Fibroblast of skin of left biceps (primary cell): ENCODE measurements around the gene G3BP2.

Source experiments
- DNase-seq, 2 experiments: peaks; one replicate each; pipeline ENCODE4 v3.0.0-alpha.2; 2013; ENCODE audit warnings: low read depth in 2 of 2

G3BP2 gene

GRCh38 chr4:75637827-75638226, 35.4 kb downstream of the G3BP2 start:
- DNase-seq: no peak

DNA sequence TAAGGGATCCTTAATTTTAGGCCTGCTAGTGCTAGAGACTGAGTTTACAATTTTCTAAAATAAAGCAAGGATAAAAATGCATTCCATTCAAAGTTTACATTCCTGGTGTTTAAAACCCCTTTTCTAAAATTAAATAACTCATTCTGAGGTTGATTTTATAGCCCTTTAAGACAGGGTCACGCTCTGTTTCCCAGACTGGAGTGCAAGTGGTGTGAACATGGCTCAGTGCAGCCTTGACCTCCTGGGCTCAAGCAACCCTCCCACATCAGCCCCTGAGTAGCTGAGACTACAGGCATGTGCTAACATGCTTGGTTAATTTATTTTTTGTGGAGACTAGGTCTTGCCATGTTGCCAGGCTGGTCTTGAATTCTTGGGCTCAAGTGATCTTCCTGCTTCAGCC, 36.0 kb downstream of the G3BP2 start:
- peak in 1 of 2 experiments; percentile 9 for DNase-seq

DNA sequence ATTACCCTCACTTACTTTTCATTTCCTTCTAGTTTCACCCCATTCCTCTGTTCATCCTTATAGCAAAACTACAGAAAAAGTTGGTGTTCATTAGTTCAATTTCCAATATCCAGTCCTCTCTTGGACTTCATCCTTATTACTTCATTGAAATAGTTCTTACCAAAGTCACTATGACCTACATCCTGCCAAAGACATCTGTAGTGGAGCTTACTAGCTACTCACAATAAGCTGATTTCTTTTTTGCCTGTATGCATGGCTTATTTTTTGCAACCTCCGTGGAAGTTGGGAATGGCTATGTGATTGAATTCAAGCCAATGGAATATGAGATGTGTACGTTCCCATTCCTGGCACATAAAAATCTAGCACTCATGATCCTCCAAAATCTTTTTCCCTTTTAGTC, 38.3 kb downstream of the G3BP2 start:
- no peak for DNase-seq

DNA sequence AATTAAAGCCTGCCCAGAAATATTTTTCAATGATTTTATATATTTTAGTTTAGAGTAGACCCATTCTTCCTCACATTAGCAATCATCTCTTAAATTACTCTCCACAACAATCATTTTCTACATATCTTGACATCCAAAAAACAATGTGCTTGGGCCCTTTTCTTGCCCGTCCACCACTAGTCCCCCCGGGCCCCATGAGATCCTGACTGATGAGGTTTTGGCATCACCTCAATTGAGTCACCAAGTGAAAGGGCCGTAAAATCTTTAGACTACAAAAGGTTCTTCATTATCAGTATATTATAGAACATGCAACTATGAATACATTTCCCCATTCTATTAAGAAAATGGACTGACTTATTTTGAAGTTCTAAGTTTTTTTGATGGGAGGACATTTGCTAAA, 38.9 kb downstream of the G3BP2 start:
- DNase-seq: no peak

GRCh38 chr4:75633846-75634245, 39.4 kb downstream of the G3BP2 start:
- DNase-seq: peak; percentile 10 to 20

DNA sequence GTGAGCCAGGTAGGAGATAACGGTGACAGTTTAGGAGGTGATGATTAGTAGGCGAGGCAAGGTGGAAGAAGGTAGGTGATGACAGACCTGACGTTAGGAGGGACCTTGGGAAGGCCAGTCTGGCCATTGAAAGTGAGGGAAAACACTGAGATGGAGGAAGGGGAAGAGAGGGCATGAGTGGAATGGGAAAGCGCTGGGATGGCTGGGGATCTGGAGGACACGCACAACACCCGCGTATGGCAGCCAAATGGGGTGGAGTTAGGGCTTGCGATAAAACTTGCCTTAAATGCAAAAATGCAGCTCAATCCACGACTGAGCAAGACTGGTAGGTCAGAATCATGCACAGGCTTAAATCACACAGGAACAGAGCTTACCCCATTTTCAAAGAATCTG, 42.3 kb downstream of the G3BP2 start:
- DNase-seq: no peak

DNA sequence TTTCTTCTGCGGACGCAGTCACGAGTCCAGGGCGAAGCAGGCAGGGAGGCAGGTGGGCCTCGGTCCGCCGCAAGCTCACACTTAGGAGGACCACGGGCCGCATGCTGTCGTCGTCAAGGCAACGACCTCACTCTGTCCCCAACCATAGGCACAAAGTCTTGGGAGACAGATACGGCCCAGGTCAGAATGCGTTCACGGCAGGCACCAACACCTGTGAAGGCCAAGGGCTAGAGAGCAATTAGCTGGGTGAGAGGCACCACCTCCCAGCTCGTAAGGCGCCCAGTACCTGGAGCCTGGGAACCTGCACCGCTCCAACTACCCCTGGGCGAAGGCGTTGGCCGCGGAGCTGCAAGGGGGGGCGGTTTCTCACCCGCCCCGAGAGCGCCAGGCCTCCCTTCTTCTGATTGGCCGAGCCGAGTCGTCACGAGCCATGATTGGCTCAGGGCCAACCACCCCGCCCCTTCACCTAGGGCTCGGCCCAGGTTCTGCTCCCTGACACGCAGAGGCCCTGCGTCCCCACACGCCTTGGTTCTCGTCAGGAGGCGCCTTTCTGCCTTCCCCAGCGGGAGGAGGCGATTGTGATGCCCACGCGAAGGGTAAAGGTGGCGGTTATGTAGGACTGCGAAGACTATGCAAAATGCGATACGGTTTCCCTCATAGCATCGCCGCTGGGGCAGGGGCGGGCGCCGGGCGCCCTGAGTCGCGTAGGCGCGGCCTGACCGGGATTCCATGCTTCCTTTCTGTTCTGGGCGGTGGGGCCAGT, 42.9 kb downstream of the G3BP2 start, which contains the start of gene CDKL2:
CDKL2 (minus strand) TSS at position 355 of the 763 bp plus-strand sequence. CDS start 4,540 bp downstream, outside the sequence.
- peak; percentile 17 to 19 for DNase-seq

GRCh38 chr4:75629239-75629638, 44.0 kb downstream of the G3BP2 start:
- DNase-seq: no peak

GRCh38 chr4:75623026-75623425, 50.2 kb downstream of the G3BP2 start:
- DNase-seq: no peak

DNA sequence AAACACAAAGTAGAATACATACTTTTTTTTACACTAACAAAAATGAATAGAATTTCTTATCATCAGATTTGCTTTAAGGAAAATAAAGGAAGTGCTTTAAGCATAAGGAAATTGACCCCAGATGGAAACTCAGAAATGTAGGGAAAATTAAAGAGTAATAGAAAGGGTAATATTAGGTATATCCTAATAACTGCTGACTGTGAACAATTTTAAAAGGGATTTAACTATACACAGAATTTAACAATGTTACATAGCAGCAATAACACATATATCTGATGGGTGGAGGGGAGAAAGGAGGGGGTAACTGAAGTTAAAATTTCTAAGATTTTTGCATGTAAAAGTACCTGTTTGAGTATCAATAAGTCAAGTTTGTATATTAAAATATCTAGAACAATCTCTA, 51.5 kb downstream of the G3BP2 start:
- DNase-seq: no peak

GRCh38 chr4:75612306-75612705, 60.9 kb downstream of the G3BP2 start:
- DNase-seq: no peak

GRCh38 chr4:75605928-75606327, 67.3 kb downstream of the G3BP2 start:
- DNase-seq: no peak

DNA sequence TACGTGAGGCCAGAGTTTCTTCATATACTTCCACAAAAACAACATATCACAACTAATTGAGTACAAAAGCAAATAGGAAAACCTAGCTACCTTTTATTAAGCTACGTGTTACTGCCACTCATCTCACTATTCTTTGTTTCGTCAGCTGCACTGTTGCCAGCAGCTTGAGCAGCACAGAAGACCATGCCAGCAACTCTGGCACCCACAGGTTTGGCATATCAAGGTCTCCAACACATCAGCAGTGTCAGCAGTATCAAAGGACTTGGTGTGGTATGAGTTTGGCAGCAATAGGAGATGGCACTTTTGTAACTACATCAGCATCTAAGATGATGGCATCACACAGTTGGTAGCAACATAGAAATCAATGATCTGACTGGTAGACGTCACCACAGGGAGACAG, 73.6 kb downstream of the G3BP2 start:
- no peak for DNase-seq

DNA sequence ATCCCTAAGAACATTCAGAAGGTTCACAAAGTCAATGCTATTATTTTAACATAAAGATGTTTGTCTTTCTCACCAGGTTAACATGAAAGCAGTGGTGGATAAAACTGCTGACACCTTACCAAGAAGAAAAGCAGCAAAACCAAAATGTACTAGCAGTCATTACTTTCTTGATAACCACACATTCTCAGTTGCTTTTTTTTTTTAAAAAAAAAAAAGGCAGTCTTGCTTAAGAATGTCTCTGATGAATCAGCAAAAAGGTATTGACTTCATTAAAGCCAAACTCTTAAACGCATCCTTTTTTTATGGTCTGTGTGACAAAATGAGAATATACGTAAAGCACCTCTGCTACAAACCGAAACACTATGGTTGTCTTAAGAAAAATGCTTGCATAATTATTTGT, 74.8 kb downstream of the G3BP2 start:
- DNase-seq: peak; percentile 8 to 12

GRCh38 chr4:75596061-75596460, 77.2 kb downstream of the G3BP2 start:
- no peak for DNase-seq

GRCh38 chr4:75593393-75593792, 79.8 kb downstream of the G3BP2 start:
- DNase-seq: no peak
